ENCODE data around the gene MCUB. TPM values are rescaled to one million over a fixed set of nuclear protein-coding genes. Genes with fewer than 3 reads are reported as not detected.
A peak's percentile ranks its signal among the peaks of the same experiment; 100 is the strongest.
"Not testable (repeated sequence)": the region's sequence is repeated elsewhere in the genome, so short reads cannot be mapped to it uniquely, and the experiment has no call there.

MCUB gene
- total RNA-seq, 1 donor from 2014 or later = 20.3 TPM

DNA sequence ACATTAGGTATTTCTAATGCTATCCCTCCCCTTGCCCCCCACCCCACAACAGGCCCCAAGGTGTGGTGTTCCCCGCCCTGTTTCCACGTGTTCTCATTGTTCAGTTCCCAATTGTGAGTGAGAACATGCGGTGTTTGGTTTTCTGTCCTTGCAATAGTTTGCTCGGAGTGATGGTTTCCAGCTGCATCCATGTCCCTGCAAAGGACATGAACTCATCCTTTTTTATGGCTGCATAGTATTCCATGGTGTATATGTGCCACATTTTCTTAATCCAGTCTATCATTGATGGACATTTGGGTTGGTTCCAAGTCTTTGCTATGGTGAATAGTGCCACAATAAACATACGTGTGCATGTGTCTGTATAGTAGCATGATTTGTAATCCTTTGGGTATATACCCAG lies 20.0 kb downstream of the MCUB start:
- ATAC-seq = not testable (repeated sequence)

DNA sequence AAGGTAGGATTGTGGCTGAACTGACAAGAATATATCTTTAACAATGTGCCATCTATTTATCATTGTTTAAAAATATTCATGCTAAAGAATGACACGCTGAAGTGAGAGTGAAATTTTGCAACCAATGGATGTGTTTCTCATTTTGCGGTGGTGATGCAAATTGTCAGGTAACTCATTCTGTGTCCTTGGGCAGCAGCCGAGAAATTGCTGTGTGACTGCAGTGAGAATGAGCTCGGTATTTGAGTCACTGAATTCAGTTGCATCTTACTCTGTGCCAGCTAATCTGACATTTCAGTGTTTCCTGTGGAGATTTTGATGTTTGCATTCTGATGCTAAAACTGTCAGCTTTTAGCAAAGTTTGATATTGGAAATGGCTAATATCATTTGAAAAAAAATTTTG lies 28.1 kb downstream of the MCUB start:
- no peak for ATAC-seq

DNA sequence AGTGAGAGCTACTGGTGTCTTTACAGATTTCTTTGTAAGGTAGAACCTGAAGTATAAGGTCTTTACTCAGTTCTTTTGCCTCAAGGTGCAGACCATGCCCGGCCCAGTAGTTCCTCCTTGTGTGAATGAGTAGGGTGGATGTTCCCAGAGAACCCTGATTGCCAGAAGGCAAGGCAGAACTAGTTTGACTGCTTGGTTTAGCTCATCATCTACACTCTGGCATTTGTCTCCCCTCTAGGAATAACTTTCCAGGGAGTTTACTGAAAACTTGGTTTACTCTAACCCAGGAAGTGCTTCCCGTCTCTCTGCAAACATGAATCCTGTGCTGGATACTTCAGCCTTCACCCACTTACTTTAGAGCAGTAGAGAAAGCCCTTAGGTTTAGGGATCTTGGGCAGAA lies 29.1 kb downstream of the MCUB start:
- peak; percentile 84 for ATAC-seq

DNA sequence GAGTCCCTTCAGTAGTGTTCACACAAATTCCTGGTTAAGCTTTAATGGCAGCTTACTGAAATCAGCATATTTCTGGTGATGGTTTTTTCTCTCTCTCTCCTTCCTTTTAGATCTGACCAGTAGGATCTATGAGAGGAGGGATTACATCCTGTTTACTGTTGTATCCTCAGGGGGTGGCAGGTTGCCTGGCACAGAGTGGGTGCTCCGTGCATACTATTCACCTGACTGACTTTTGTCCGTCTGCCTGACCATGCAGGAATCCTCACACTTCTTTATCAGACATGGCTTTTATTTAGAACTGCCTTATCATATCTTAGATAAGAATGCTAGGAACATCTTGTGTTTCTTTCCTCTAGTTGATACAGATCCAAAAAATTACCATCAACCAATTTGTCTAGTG lies 29.6 kb downstream of the MCUB start:
- no peak for ATAC-seq

DNA sequence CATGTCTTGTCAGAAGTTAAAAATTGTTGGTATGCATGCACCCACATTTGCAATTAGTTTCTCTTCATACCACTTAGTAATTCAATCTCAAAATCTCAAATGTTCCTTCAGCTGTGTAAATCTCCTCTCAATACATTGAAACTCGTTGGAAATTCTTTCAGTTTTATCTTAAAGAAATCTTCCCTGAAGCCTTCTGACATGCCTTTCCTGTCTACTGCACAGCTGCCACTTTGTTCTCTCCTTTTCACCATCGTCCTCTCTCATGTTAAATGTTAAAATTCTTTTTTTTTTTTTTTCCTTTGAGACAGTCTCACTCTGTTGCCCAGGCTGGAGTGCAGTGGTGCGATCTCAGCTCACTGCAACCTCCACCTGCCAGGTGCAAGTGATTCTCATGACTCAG lies 30.9 kb downstream of the MCUB start:
- ATAC-seq = no peak

DNA sequence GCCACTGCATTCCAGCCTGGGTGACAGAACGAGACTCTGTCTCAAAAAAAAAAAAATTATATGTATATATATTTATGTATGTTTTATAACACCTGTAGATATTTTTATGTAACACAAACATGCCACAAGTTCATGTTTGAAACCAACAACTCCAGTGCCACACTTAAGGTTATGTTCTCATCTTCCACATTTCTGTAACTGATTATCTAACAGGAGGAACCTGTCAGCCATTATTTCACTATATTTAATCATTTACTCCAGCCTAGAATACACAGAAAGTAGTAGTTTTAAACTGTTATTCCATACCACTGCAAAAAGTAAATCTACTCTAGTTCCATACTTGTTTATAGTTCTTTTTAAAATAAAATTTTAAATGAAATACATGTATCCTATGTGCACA lies 32.3 kb downstream of the MCUB start:
- ATAC-seq = no peak

DNA sequence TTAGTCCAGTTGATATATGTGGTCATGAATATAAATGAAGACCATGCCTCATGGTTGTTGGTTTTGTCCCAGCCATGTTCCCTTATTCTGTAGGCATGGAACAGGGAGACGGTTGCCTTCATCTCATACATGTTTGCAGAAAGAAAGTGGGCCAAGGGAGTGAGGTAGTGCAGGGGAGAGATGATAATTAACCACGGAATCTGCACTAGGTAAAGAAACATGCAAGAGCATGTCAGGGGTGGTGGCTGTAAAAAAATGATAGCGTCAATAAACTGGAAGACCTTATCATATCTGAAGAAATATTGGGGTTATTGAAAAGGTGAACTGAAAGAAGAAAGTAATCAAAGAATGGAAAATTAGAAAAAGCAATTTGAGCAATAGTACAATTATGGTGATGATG lies 35.1 kb downstream of the MCUB start:
- ATAC-seq = not testable (repeated sequence)

DNA sequence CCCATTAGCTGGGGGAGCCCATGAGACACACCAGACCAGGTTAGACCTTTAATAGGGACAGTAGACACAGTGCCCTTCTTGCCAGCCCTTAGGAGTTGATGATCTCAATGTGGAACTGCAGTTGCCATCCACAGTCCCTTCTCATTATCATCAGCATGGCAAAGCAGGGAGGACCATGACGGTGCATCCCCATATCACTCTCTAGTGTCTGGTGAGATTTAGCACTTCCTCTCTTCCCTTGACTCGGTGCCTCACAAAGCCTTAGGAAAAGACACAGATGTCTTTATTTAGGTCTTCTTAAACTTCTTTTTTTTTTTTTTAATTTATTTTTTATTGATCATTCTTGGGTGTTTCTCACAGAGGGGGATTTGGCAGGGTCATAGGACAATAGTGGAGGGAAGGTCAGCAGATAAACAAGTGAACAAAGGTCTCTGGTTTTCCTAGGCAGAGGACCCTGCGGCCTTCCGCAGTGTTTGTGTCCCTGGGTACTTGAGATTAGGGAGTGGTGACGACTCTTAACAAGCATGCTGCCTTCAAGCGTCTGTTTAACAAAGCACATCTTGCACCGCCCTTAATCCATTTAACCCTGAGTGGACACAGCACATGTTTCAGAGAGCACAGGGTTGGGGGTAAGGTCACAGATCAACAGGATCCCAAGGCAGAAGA lies 36.5 kb downstream of the MCUB start:
- not testable (repeated sequence) for ATAC-seq

DNA sequence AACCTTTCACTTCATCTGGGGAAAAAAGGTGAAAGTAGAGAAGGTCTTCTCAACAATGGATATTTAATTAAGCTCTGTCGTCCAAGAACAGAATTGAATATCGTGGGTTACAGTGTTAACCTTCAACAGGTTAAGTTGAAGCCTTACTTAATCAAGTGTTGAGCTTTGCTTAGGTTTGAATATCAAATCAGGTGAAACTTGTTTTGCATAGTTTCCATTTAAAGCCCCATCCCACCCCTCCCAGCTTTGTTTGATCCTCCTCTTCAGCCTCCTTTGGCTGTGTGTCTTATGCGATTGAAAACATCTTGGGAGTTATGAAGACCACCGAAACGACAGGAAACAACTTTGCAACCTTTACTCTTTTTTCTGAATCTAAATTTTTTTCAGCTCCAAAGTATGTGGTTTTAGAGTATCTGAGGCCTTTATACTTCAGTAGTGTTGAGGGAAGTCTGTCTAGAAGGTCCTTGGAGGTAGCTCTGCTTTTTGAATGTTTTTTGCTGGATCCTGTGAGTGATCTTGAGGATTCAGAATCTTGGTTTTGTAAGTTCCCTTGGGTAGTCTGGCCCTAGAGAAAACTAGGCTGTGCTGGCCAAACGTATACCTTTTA lies 39.1 kb downstream of the MCUB start:
- ATAC-seq = no peak

DNA sequence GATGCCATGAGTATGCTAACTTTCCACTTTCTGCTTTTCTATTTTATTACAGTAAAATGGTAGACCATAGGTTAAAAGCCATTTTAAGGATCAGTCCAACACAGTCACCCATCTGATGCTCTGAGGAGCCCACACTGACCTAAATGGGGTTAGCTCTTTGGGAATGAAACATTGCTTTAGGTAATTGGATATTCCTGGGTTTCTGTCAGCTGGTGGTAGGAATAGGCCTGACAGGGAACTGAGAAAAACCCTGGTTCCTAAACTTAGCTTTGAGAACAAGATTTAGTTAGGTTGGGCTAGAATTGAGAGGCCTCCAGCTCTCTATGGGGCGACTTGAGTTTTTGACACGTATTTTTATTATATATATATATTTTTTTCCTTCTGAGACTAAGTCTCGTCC lies 40.4 kb downstream of the MCUB start:
- ATAC-seq = no peak

DNA sequence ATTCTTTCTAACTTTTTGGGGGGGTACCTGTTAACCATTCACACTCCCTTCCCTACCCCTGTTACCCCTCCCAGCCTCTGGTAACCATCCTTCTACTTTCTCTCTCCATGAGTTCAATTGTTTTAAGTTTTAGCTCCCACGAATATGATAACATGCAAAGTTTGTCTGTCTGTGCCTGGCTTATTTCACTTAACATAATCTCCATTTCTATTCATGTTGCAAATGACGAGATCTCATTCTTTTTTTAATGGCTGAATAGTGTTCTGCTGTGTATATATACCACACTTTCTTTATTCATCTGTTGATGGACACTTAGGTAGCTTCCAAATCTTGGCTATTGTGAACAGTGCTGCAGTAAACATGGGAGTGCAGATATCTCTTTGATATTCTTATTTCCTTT lies 41.3 kb downstream of the MCUB start:
- ATAC-seq = no peak

DNA sequence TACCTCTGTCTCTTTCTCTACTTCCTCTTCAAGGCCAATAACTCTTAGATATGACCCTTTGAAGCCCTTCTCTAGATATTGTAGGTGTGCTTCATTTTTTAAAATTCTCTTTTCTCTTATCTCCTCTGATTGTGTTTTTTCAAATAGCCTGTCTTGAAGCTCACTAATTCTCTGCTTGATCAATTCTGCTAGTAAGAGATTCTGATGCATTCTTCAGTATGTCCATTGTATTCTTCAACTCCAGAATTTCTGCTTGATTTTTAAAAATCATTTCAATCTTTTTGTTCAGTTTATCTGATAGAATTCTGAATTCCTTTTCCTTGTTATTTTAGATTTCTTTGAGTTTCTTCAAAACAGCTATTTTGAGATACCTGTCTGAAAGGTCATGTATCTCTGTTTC lies 47.9 kb downstream of the MCUB start:
- no peak for ATAC-seq

DNA sequence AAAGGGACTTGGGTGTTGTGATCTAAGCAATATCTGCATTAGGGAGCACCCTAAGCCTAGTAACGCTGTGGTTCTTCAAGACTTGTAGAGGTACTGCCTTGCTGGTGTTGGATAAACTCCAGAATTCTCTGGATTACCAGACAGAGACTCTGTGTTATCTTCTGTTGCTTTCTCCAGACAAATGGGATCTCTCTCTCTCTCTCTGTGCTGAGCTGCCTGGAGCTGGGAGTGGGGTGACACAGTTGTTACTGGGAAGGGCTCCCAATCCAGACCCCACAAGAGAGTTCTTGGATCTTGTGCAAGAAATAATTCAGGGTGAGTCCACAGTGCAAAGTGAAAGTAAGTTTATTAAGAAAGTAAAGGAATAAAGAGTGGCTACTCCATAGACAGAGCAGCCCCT lies 48.8 kb downstream of the MCUB start:
- no peak for ATAC-seq

DNA sequence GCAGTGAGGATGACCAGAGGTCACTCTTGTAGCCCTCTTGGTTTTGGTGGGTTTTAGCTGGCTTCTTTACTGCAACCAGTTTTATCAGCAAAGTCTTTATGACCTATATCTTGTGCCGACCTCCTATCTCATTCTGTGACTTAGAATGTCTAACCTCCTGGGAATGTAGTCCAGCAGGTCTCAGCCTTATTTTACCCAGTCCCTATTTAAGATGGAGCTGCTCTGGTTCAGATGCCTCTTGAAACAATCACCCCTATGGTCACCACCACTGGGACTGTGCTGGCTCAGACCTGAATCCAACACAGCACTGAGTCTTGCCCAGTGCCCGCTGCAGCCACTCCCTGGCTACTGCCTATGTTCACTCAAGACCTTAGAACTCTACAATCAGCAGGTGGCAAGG lies 49.4 kb downstream of the MCUB start:
- no peak for ATAC-seq

DNA sequence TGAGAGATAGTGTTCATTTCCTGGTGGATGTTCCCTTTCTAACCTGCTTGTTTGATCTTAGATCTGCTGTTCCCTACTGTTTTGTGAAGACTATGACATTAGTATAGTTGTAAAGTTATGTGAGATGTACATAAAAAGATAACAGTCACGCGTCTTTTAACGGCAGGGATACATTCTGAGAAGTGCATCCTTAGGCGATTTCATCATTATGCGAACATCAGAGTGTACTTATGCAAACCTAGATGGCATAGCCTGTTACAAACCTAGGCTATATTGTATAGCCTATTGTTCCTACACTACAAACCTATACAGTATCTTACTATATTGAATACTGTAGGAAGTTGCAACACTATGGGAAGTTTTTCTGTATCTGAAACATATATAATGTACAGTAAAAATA lies 50.4 kb downstream of the MCUB start:
- ATAC-seq = no peak

DNA sequence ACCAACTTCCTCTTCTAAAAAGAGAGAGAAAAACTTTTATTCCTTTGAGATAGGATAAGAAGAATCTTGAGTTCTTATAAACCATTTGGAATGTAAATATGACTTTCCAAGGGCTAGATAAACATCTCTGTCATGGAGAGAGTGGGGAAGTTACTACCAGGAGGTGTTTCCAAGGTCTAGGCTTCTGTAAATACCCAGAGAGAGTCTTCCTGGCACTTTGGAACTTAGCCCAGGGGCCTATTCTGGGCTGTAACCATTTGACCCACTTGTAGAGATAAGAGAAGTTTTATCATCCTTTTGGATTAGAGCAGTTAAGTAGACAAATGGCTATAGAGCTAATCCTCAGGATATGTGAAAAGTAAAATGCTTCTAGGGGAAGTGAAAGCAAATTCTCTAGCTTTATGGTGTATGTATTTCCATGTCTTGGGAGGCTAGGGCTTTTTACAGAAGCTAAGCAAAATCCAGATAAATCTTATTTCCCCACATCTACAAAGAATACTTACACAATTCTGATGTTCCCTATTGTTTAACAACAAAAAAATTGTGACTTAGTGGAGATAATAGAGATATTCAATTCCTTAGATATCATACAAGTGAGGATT lies 51.1 kb downstream of the MCUB start:
- ATAC-seq = no peak

DNA sequence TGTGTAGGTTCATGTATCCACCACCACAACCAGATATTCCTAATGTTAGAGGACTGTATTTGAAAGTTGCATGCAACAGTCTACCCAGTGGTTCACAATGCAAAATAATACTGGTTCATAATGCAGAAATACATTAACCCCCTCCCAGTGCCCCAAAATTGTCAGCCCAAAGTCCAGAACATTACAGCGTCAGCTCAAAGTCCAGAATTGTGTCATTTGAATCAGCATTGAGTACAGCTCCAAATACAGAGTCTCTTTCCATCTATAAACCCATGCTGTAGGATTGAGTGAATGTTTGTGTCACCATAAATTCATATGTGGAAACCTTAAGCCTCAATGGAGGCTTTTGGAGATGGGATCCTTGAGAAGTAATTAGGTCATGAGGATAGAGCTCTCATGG lies 54.0 kb downstream of the MCUB start:
- no peak for ATAC-seq

DNA sequence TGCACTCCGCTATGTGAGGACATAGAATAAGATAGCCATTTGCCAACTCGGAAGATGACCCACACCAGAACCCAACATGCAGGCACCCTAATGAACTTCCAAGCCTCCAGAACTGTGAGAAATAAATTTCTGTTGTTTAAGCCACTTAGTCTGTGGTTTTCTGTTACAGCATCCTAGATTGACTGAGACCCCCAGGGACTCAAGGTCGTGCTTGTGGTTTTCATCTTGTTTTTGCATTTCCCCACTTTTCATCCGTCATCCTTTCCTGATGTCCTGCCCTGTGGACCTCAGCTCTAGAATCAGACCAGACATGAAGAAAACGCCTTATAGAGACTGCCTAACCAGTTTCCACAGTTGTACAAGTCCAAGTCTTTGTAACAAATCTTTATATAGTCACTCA lies 54.4 kb downstream of the MCUB start:
- ATAC-seq = no peak

DNA sequence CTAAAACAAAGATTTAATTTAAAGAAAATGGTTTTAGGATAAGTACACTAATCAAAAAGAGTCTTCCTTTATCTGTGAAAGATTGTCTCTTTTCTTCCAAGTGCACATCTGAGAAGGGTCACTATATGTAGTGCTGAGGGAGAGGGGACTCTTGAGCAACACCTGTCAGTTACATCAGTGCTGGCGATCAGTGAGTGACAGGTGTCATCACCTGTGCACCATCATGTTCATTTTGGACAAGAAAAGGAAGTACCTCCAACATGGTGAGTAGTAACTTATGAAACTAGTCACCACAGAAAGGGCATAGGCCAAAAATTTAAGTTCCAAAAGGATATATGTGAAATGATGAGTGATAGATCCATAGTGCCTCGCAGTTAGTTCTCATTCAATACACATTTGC lies 55.7 kb downstream of the MCUB start:
- no peak for ATAC-seq

DNA sequence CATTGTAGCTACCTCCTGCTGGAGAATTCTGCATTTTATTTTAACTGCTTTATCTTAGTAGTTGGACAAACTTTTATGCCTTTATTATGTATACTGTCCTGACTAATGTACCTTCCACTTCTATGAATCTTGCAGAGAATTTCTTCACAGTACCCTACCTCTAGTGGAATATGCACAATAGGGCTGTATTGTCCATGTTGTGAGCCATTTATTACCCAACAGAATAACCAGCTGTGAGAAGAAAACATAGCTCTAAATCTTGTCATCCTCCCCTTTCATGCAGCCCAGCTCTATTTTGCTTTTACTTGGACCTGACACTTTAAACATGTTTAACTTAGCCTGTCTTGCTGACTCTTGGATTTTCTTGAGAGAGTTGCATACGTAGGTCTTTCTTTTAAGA lies 56.2 kb downstream of the MCUB start:
- no peak for ATAC-seq

DNA sequence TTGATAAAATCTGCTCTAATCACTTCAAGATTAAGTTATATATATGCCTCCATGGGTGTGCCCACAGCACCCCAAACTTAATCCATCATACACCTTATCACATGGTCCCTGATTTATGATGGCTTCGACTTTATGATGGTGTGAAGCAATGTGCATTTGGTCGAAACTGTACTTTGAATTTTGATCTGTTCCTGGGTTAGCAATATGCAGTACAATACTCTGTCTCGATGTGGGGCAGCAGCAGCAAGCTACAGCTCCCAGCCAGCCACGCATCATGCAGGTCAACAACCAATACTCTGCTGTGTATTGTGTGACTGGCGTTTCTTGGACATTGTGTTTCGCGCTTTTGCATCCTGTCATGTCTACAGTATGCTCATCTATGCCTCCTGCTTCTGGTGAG lies 62.6 kb downstream of the MCUB start:
- no peak for ATAC-seq

DNA sequence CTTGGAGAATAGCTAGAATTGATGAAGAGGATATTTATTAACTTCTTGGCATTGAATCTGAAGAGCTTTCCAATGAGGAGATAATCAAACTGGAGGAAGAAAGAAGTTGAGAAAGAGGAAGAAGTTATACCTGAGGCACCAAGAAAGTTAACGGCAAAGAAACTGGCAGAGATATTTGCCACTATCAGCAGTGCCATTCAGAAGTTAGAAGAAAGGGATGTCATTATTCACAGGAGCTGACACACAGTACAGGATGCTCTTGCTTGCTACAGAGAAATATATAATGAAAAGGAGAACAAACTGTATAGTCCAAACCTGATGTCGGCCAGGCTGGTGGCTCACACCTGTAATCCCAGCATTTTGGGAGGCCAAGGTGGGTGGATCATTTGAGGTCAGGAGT lies 64.5 kb downstream of the MCUB start:
- ATAC-seq = no peak

DNA sequence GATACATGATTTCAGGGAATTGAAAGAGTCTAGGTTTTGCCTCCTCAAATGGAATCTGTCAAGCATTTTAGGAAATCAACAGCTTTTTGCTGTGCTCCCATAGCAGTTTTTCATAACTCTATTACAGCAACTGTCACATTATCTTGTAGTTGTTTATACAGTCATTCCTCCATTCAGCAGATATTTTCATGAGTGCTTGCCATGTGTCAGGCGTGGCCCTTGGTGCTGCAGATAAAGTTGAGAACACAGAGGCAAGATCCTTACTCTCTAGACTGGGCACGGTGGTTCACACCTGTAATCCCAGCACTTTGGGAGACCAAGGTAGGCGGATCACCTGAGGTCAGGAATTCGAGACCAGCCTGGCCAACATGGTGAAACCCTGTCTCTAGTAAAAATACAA lies 67.3 kb downstream of the MCUB start:
- no peak for ATAC-seq

DNA sequence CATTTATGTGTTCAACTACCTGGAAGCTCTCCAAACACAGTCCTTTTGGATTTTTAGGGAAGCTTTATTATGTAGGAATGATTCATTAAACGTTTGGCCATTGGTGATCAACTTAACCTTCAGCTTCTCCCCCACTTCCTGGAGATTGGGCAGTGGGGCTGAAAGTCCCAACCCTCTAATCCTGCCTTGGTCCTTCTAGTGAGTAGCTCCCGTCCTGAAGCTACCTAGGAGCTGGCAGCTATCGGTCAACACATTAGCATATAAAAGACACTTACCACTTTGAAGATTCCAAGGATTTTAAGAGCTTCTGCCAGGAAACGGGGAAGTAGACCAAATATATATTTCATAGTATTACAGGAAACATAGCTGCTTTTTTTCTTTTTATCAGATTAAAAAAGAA lies 69.7 kb downstream of the MCUB start:
- no peak for ATAC-seq

All from esophagus mucosa (tissue), 1 donor.